Measurements from ENCODE around the gene HOXC12.

Gene HOXC12

DNA sequence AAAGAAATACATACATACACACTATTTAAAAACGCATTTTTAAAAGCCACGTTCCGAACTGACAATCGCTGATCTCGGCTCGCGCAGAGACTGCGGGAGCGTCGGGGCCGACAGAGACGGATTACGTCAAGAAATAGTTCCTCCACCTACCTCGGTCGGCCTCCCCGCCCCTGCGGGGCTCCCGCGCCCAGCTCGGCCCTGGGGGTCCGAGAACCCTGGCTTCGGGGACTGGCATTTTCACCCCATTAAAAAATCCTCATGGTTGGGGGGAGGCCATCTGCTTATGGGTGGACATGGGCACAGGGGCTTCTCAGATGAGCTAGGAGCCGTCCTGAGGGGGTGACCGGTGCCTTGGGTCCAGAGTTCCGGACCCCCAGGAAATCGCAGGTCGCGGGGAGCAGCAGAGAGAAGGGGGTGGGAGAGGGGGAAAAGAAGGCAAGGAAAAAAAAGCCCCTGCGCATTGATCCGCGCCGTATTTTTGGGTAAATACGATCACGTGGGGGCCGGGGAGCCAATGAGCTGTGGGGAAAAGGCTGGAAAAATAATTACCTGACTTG is 44.9 kb downstream of the HOXC12 start (continued):
- TF ChIP-seq ZNF302 (tag by site-specific recombination; IDR thresholded peaks at IDR 0.05; ENCODE audit: low read depth) (no peak), ZNF404 (tag by site-specific recombination; IDR thresholded peaks at IDR 0.05) (no peak), ZNF133 (tag by site-specific recombination; IDR thresholded peaks at IDR 0.05) (no peak), ZNF24 (tag by site-specific recombination; IDR thresholded peaks at IDR 0.05) (no peak), ZNF677 (tag by site-specific recombination; IDR thresholded peaks at IDR 0.05) (no peak), FEZF1 (tag by site-specific recombination; IDR thresholded peaks at IDR 0.05) (peak; percentile 53), KLF16 (tag by site-specific recombination; IDR thresholded peaks at IDR 0.05) (peak; percentile 70; the same call in 1 of the 2 replicates), RBAK (tag by site-specific recombination; IDR thresholded peaks at IDR 0.05) (no peak), KLF7 (tag by site-specific recombination; IDR thresholded peaks at IDR 0.05; ENCODE audit: borderline replicate concordance) (no peak), ZNF146 (tag by site-specific recombination; IDR thresholded peaks at IDR 0.05) (peak; percentile 41)
- TF ChIP-seq, protein P1, sequence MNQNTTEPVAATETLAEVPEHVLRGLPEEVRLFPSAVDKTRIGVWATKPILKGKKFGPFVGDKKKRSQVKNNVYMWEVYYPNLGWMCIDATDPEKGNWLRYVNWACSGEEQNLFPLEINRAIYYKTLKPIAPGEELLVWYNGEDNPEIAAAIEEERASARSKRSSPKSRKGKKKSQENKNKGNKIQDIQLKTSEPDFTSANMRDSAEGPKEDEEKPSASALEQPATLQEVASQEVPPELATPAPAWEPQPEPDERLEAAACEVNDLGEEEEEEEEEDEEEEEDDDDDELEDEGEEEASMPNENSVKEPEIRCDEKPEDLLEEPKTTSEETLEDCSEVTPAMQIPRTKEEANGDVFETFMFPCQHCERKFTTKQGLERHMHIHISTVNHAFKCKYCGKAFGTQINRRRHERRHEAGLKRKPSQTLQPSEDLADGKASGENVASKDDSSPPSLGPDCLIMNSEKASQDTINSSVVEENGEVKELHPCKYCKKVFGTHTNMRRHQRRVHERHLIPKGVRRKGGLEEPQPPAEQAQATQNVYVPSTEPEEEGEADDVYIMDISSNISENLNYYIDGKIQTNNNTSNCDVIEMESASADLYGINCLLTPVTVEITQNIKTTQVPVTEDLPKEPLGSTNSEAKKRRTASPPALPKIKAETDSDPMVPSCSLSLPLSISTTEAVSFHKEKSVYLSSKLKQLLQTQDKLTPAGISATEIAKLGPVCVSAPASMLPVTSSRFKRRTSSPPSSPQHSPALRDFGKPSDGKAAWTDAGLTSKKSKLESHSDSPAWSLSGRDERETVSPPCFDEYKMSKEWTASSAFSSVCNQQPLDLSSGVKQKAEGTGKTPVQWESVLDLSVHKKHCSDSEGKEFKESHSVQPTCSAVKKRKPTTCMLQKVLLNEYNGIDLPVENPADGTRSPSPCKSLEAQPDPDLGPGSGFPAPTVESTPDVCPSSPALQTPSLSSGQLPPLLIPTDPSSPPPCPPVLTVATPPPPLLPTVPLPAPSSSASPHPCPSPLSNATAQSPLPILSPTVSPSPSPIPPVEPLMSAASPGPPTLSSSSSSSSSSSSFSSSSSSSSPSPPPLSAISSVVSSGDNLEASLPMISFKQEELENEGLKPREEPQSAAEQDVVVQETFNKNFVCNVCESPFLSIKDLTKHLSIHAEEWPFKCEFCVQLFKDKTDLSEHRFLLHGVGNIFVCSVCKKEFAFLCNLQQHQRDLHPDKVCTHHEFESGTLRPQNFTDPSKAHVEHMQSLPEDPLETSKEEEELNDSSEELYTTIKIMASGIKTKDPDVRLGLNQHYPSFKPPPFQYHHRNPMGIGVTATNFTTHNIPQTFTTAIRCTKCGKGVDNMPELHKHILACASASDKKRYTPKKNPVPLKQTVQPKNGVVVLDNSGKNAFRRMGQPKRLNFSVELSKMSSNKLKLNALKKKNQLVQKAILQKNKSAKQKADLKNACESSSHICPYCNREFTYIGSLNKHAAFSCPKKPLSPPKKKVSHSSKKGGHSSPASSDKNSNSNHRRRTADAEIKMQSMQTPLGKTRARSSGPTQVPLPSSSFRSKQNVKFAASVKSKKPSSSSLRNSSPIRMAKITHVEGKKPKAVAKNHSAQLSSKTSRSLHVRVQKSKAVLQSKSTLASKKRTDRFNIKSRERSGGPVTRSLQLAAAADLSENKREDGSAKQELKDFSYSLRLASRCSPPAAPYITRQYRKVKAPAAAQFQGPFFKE (tag by site-specific recombination; IDR thresholded peaks at IDR 0.05; ENCODE audit: borderline replicate concordance): no peak
- TF ChIP-seq, protein P2, sequence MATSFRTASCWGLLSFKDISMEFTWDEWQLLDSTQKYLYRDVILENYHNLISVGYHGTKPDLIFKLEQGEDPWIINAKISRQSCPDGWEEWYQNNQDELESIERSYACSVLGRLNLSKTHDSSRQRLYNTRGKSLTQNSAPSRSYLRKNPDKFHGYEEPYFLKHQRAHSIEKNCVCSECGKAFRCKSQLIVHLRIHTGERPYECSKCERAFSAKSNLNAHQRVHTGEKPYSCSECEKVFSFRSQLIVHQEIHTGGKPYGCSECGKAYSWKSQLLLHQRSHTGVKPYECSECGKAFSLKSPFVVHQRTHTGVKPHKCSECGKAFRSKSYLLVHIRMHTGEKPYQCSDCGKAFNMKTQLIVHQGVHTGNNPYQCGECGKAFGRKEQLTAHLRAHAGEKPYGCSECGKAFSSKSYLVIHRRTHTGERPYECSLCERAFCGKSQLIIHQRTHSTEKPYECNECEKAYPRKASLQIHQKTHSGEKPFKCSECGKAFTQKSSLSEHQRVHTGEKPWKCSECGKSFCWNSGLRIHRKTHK (tag by site-specific recombination; IDR thresholded peaks at IDR 0.05): no peak
- TF ChIP-seq, protein P3, sequence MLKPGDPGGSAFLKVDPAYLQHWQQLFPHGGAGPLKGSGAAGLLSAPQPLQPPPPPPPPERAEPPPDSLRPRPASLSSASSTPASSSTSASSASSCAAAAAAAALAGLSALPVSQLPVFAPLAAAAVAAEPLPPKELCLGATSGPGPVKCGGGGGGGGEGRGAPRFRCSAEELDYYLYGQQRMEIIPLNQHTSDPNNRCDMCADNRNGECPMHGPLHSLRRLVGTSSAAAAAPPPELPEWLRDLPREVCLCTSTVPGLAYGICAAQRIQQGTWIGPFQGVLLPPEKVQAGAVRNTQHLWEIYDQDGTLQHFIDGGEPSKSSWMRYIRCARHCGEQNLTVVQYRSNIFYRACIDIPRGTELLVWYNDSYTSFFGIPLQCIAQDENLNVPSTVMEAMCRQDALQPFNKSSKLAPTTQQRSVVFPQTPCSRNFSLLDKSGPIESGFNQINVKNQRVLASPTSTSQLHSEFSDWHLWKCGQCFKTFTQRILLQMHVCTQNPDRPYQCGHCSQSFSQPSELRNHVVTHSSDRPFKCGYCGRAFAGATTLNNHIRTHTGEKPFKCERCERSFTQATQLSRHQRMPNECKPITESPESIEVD (tag by site-specific recombination; IDR thresholded peaks at IDR 0.05): no peak; the same call in 1 of the 2 replicates
- TF ChIP-seq, protein P4, sequence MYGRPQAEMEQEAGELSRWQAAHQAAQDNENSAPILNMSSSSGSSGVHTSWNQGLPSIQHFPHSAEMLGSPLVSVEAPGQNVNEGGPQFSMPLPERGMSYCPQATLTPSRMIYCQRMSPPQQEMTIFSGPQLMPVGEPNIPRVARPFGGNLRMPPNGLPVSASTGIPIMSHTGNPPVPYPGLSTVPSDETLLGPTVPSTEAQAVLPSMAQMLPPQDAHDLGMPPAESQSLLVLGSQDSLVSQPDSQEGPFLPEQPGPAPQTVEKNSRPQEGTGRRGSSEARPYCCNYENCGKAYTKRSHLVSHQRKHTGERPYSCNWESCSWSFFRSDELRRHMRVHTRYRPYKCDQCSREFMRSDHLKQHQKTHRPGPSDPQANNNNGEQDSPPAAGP (tag by site-specific recombination; IDR thresholded peaks at IDR 0.05): no peak; the same call in 1 of the 2 replicates

Measured in HEK293 (cell line).